DOHH2 (cell line): ENCODE results near the gene PIBF1.

Experiments
- EZH2phosphoT487 ChIP-seq: fragments of 200-600 bp; sonication (generic); IDR thresholded peaks from 2 replicates; pipeline ENCODE4 v1.6.1; 2017; ENCODE audit warnings: borderline replicate concordance, mild to moderate bottlenecking, antibody characterized with exemption, low read length, moderate library complexity, mixed read lengths
- TF ChIP-seq, protein P1 (sequence below): fragments of 200-600 bp; sonication (generic); IDR thresholded peaks from one replicate; pipeline ENCODE4 v1.5.1; 2014; ENCODE audit warnings: antibody characterized with exemption, mild to moderate bottlenecking, low read depth, low read length; ENCODE audit not compliant: poor library complexity, severe bottlenecking

DNA sequence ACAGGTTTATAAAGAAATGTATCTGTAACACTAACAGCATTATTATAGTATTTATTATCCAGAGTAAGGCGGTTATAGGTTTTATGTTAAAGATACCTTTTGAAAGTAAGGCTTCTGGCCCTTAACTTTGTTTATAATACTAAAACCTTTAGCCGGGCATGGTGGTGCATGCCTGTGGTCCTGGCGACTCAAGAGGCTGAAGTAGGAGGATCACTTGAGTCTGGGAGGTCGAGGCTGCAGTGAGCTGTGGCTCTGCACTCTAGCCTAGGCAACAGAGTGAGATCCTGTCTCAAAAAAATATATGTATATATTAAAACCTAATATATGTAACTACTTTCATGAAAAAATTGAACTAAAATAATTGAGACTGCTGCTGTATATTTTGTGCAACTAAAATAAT, 178.2 kb downstream of the PIBF1 start:
- TF ChIP-seq, protein P1, sequence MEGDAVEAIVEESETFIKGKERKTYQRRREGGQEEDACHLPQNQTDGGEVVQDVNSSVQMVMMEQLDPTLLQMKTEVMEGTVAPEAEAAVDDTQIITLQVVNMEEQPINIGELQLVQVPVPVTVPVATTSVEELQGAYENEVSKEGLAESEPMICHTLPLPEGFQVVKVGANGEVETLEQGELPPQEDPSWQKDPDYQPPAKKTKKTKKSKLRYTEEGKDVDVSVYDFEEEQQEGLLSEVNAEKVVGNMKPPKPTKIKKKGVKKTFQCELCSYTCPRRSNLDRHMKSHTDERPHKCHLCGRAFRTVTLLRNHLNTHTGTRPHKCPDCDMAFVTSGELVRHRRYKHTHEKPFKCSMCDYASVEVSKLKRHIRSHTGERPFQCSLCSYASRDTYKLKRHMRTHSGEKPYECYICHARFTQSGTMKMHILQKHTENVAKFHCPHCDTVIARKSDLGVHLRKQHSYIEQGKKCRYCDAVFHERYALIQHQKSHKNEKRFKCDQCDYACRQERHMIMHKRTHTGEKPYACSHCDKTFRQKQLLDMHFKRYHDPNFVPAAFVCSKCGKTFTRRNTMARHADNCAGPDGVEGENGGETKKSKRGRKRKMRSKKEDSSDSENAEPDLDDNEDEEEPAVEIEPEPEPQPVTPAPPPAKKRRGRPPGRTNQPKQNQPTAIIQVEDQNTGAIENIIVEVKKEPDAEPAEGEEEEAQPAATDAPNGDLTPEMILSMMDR: no peak
- no peak for TF ChIP-seq EZH2phosphoT487
